NCI-H2107 treated with DMSO at 0.1 percent for 48 hours (cell line): ENCODE results near the gene TCERG1L.
"Not testable (repeated sequence)": the region's sequence is repeated elsewhere in the genome, so short reads cannot be mapped to it uniquely, and the experiment has no call there.

ENCODE experiments used
- DNase-seq: peaks from one replicate; lab custom pipeline; 2025; ENCODE audit not compliant: unreplicated experiment; lab: John Stamatoyannopoulos, UW

TCERG1L gene

DNA sequence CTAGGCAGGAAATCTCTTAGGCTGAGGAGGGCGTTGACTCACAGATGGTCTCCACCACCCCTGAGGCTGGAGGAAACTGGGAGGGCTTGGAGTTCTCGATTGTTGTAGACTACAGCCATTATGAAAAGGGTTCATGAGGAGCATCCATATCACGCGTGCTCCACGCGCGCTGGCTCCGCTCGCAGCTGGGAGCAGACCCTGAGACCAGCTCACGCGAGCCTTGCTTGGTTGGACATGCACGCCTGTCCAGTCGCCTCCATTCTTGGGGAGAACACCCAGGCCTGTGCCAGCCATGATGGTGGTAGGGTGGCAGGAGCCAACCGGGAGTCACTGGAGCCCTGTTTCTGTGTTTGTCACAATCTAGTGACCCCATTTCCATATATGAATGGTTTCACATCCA is 139.1 kb downstream of the TCERG1L start:
- DNase-seq, result no peak

GRCh38 chr10:131169146-131169545 is 142.4 kb downstream of the TCERG1L start:
- DNase-seq, result no peak

GRCh38 chr10:131168238-131168875 is 143.2 kb downstream of the TCERG1L start:
- DNase-seq, result no peak

DNA sequence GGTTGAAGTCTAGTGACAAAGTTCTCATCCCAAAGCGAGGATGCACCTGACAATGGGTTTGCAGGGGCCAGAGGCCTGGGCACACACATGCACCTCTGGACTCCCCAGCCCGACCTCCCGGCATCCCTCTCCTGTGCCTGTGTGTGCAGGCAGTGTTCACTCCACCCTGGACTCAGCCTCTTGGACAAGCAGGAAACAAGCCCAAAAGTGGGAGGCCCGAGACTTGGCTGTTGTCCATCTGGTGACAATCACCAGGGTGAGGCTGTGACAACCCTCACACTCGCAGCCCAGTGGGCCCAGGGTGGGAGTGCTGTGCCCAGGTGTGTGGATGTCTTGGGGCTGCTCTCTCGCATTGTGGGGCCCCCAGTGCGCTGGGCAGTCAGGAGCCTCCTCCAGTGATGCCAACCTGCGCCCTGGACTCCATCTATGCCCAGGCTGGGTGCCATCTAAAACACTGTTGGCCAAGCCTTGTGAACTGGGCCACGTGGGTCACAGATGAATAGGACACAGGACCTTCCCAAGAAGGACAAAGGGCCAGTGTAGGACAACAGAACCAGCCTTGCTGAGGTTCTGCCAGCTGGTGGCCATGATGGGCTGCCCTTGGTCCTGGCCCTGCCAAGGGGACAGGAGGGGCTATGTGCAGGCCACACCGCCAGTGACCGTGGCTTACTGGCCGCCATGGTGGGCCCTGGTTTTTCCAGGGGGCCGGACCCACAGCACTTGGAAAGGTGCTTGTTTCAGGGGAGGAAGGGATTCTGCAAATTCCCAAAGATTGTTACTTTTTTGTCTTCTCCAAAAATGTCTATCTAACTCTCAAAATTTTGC is 144.3 kb downstream of the TCERG1L start:
- DNase-seq, result no peak

DNA sequence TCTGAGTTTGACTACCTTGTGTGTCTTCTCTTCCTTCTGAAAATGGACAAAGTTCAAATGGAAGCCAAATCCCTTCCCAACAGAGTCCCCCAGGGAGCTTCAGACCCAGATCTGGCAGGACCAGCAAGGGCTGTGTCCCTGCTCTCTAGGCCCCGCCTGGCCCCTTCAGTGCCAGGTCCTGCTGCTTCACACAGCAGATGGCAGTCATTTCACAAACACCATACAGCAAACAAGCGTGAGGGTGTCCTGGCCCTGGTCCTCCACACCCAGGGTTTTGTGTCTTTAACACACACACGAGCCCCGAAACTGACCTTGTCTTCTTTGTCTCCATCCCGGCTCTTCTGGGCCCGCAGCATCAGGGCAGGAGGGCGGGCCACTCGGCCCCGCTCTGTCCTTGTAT is 145.0 kb downstream of the TCERG1L start:
- DNase-seq, result no peak

DNA sequence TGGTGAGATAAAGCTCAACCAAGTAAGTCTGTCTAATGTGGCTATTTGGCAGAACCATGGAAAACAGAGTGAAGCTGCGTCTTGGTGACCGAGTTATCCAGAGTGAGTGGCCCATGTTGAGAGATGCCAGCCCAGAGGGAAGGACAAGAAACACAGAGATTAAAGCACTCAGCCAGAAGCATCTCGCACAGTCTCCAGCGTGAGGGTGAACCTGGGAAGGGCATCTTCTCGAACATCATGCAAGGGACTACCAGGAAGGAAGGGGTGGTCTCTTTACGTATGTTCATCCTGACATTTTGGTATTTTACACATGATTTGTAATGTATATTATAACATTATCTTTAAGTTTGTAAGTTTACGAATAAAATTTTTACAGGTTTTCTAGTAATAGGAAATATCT is 146.4 kb downstream of the TCERG1L start:
- no peak for DNase-seq

- no peak for DNase-seq
These were observed 148.4 kb downstream of the TCERG1L start for GRCh38 chr10:131162866-131163843.

DNA sequence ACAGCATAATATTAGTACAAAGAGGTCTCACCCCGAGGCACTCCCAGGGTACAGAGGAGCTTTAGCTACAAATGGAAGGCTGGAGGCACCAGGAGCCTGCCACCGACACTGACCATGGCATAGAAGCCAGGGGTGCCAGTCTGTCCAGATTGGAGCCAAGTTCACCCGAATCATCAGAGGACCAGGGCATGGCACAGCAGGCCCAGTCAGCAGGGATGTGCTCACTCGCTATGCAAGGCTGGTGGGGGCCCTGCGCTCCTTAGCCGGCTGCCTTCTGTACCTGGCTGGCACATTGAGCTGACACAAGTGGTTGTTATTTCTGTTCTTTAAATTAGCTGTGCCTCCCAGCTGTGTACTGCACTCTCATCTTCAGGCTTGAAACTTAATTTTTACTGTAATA is 149.3 kb downstream of the TCERG1L start:
- DNase-seq, result no peak

GRCh38 chr10:131161087-131161486 is 150.4 kb downstream of the TCERG1L start:
- DNase-seq, result no peak

- no peak for DNase-seq
These were observed 151.2 kb downstream of the TCERG1L start for GRCh38 chr10:131160219-131160875.

- no peak for DNase-seq
These were observed 151.8 kb downstream of the TCERG1L start for GRCh38 chr10:131159771-131160170.

- no peak for DNase-seq
These were observed 152.8 kb downstream of the TCERG1L start for GRCh38 chr10:131158695-131159094.

DNA sequence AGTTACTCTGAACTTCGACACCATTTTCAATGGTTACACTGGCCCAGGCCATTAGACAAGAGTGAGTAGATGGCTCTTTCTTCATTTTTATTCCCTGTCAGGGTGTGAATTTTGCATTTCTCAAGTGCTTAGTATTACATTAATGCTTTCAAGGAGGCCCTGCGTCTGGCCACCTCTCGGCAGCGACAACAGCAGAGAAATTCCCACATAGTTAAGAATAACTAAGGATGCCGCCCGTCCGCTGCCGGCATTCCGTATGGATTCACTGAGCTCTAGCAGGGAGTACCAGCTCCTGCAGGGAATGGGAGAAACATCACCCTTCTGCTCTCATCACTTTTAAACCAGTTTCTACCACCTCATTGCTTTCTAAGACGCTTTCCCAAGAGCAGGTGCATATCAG is 153.6 kb downstream of the TCERG1L start:
- DNase-seq, result no peak

DNA sequence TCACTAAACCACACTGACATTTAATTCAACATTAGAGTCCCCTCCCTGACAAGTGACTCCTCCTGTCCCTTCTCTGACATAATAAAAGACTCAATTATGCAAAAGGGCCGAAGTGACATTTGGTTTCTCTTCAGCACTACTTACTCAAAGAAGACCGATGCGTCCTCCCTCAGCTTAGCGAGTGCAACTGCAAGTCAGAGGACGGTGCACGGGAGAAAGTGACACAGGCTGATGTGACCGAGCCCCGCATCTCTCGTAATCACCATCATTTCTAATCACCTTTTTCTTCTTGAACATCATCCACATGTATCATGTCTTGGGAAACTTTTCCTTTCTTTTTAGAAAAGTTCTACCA is 155.7 kb downstream of the TCERG1L start:
- DNase-seq, result no peak

DNA sequence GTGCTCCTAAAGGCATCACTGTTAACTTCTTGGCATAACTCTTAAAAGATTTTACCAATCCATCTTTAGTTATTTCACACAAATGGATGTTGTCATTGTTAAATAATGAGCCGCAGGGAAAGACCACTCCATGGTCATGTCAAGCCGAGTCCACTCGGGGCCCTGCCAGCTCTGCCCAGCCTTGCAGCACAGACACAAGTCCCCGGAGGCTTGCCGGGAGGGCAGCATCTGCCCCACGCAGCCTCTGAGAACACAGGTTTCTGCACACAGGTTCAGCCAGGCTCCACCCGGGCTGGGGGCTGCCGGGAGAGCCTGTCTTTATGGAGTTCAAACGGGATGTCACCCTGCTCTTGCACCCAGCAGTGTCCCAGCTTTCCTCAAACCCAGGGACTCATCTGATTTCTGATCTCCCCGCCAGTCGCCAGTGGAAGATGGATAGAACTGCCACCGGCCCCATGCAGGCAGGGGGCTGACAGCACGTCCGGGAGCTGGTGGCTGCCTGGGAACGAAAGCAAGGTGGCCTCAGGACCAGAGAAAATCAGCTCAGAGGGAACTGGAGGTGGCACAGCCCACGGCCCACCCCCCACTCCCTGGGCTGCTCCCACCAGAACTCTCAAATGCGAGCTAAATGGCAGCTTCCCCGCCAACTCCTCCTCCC is 156.2 kb downstream of the TCERG1L start:
- DNase-seq, result no peak

DNA sequence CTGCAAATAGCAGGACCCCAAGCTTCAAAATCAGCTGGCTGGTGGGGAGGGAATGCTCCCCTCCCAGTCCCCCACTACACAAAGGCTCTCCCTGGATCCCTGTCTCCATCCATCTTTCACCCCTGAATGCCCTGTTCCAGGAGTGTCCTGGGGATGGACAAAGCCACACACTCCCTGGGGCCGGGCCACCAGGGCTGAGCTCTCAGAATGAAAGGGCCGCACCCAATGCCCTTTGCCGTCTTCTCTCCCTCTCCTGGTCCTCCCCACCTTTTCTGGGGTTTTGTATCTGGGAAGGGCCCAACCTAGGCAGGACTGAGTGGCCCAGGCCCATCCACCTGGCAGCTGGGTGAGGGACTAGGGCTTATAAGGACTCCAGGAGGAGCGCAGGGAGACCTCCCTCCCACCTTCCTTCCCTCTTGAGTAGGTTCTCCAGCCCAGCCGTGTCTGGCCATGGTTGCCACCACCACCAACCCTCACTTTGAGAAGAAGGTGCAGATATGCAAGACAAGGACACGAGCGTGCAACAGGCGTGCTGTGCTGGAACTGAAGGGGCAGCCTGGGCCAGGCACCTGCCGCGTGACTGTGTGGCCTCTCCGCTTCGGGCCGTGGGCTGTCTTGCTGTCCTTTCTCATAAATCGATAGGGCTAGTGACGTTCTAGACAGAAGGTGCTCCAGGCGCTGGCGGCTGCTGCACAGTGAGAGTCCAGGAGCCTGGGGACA is 157.1 kb downstream of the TCERG1L start:
- DNase-seq, result no peak

DNA sequence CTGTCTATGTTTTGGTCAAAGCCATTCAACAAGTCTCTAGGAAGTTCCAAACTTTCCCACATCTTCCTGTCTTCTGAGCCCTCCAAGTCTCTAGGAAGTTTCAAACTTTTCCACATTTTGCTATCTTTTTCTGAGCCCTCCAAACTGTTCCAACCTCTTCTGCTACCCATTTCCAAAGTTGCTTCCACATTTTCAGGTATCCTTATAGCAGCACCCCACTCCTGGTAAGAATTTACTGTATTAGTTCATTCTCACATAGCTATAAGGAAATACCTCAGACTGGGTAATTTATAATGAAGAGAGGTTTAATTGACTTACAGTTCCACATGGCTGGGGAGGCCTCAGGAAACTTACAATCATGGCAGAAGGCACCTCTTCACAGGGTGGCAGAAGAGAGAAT is 159.1 kb downstream of the TCERG1L start:
- DNase-seq, result not testable (repeated sequence)

GRCh38 chr10:131150126-131150525 is 161.4 kb downstream of the TCERG1L start:
- DNase-seq, result no peak

DNA sequence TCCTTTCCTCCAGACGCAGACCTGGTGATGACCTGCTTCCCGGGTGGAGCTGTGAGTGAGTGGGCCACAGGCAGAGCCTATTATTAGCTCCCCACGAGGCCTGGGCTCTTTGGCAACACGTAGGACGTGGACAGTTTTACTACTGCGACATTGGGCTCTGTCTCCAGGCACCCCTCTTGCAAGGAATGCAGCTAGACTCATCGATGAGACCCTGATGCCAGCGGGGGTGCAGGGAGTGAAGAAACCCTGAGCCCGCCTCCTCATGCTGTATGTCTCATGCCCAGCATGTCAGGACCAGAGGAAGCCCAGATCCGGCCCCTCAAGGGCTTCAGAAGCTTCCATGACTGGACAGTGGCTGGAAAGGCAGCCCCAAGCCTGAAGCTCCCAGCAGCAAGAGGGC is 161.9 kb downstream of the TCERG1L start:
- no peak for DNase-seq

DNA sequence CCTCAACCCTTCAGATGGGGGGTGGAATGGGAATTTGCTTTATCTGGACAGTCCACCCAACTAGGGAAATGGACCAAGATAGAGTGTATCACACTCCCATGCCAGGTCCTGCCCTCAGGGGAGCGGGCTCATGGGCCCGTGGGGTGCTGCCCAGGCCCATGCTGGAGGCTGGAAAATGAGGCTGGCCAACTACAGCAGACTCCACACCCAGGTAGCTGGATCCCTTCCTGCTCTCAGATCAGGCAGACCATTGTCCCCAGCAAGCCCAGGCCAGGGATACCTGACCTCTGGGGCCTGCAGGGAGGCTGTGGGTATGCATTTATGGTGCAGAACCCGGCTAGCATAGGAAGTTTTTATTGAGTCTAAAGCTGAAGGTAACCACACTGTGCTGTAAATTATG is 162.4 kb downstream of the TCERG1L start:
- DNase-seq, result no peak
